Hepatocyte (in vitro differentiated cells): ENCODE results near the gene DLGAP5. TPM values are rescaled to one million over a fixed set of nuclear protein-coding genes. Genes with fewer than 3 reads are reported as not detected.

Experiments
- DNase-seq: peaks from one replicate; pipeline ENCODE4 v3.0.0-alpha.2; 2016; ENCODE audit warnings: low spot score
- H2AFZ ChIP-seq: fragments of 200-600 bp; sonication (generic); 2 replicates; pipeline ENCODE4 v1.6.0; 2016; ENCODE audit warnings: antibody characterized with exemption, mild to moderate bottlenecking
- H3K27ac ChIP-seq: fragments of 200-600 bp; sonication (generic); 2 replicates; pipeline ENCODE4 v1.5.1; 2016; ENCODE audit warnings: mild to moderate bottlenecking
- H3K27me3 ChIP-seq: fragments of 200-600 bp; sonication (generic); 2 replicates; pipeline ENCODE4 v1.6.1; 2016
- H3K36me3 ChIP-seq: fragments of 200-600 bp; sonication (generic); replicated peaks from 2 replicates; pipeline ENCODE4 v1.5.1; 2016; ENCODE audit warnings: low read depth; ENCODE audit not compliant: insufficient read depth
- H3K4me1 ChIP-seq: fragments of 200-600 bp; sonication (generic); 2 replicates; pipeline ENCODE4 v1.5.1; 2016; ENCODE audit warnings: mild to moderate bottlenecking, moderate library complexity; ENCODE audit not compliant: insufficient read depth
- H3K4me2 ChIP-seq: fragments of 200-600 bp; sonication (generic); 2 replicates; pipeline ENCODE4 v1.6.0; 2016
- H3K4me3 ChIP-seq: fragments of 200-600 bp; sonication (generic); 2 replicates; pipeline ENCODE4 v1.5.1; 2016; ENCODE audit warnings: mild to moderate bottlenecking
- H3K79me2 ChIP-seq: fragments of 200-600 bp; sonication (generic); 2 replicates; pipeline ENCODE4 v1.6.0; 2017; ENCODE audit warnings: mild to moderate bottlenecking
- H3K9me2 ChIP-seq: fragments of 200-600 bp; sonication (generic); replicated peaks from 2 replicates; pipeline ENCODE4 v1.6.0; 2017; ENCODE audit warnings: mild to moderate bottlenecking; ENCODE audit not compliant: insufficient read depth
- H3K9me3 ChIP-seq: fragments of 200-600 bp; sonication (generic); 2 replicates; pipeline ENCODE4 v1.5.1; 2016; ENCODE audit warnings: low read depth, mild to moderate bottlenecking
- H4K20me1 ChIP-seq: fragments of 200-600 bp; sonication (generic); 2 replicates; pipeline ENCODE4 v1.6.0; 2016; ENCODE audit warnings: mild to moderate bottlenecking; ENCODE audit not compliant: insufficient read depth, poor library complexity, severe bottlenecking
- CTCF ChIP-seq: fragments of 200-600 bp; sonication (generic); IDR thresholded peaks from 2 replicates; pipeline ENCODE4 v1.5.1; 2016; ENCODE audit warnings: antibody characterized with exemption, mild to moderate bottlenecking; ENCODE audit not compliant: poor library complexity
- EZH2 ChIP-seq: fragments of 200-600 bp; sonication (generic); IDR thresholded peaks from 2 replicates; pipeline ENCODE4 v1.6.1; 2016; ENCODE audit warnings: antibody characterized with exemption, mild to moderate bottlenecking, borderline replicate concordance
- EZH2phosphoT487 ChIP-seq: fragments of 200-600 bp; sonication (generic); IDR thresholded peaks from one replicate; pipeline ENCODE4 v1.6.1; 2018; ENCODE audit warnings: antibody characterized with exemption, mild to moderate bottlenecking, low read depth, moderate library complexity; ENCODE audit not compliant: unreplicated experiment, severe bottlenecking
- WGBS: methylation state at CpG from one replicate; pipeline ENCODE4 v1.1.6; 2016; ENCODE audit warnings: low lambda C conversion rate; ENCODE audit errors: missing lambda C conversion rate; 5-methylcytosine and 5-hydroxymethylcytosine counted together
- polyA plus RNA-seq: library from polyadenylated mRNA; unstranded; fragments of >200 nt; fragmentation: Nextera tagmentation; extraction: Ambion mirVana; gene quantifications from 2 replicates; pipeline ENCODE4 v1.2.1, GENCODE V29; 2016
- total RNA-seq: library from RNA; depleted of rRNA; stranded (reverse); fragments of >200 nt; gene quantifications from 2 replicates; pipeline ENCODE4 v1.2.3, GENCODE V29; 2014

The DLGAP5 gene
- total and polyA plus RNA-seq, 2 experiments from 2014 or later, result 7.7 to 10.8 TPM

- WGBS, result 100% methylated on average over 1 of the region's 1 CpG
- H3K27ac ChIP-seq, result no peak overlapping the region
Measured at GRCh38 chr14:55109836-55110235, 81.5 kb downstream of the DLGAP5 start.

GRCh38 chr14:55107766-55108554, 83.4 kb downstream of the DLGAP5 start:
- Histone ChIP-seq H2AFZ (no peak overlapping the region), H3K27me3 (no peaks in the 10 kb centered on the region), H3K9me2 (no peaks in the 10 kb centered on the region), H3K4me2 (no peak overlapping the region), H3K79me2 (no peaks in the 10 kb centered on the region), H3K36me3 (no peaks in the 10 kb centered on the region), H3K9me3 (no peaks in the 10 kb centered on the region), H4K20me1 (no peaks in the 10 kb centered on the region), H3K4me1 (peaks cover 27% of the 10 kb centered on the region), H3K27ac (peak overlapping the region; percentile 93), H3K4me3 (no peak overlapping the region)
- peak; percentile 84 for DNase-seq
- 59% methylated on average over 19 of the region's 19 CpGs for WGBS
- no peak for TF ChIP-seq EZH2phosphoT487
- no peak for TF ChIP-seq EZH2
- no peak for TF ChIP-seq CTCF

More at GRCh38 chr14:55109836-55110235, 81.5 kb downstream of the DLGAP5 start:
- no peak overlapping the region for H3K4me3 ChIP-seq
- no peak overlapping the region for H3K4me2 ChIP-seq
- no peaks in the 10 kb centered on the region for H3K27me3 ChIP-seq
- DNase-seq, result no peak
- TF ChIP-seq EZH2phosphoT487 (no peak), EZH2 (no peak), CTCF (no peak)
- H3K9me3 ChIP-seq, result no peaks in the 10 kb centered on the region
- no peaks in the 10 kb centered on the region for H3K9me2 ChIP-seq
- H3K79me2 ChIP-seq, result no peaks in the 10 kb centered on the region
- H2AFZ ChIP-seq, result no peak overlapping the region
- no peaks in the 10 kb centered on the region for H3K36me3 ChIP-seq
- H3K4me1 ChIP-seq, result peaks cover 10% of the 10 kb centered on the region
- no peaks in the 10 kb centered on the region for H4K20me1 ChIP-seq

GRCh38 chr14:55105991-55106390, 85.4 kb downstream of the DLGAP5 start:
- TF ChIP-seq CTCF, result no peak
- TF ChIP-seq EZH2, result no peak
- no peak for TF ChIP-seq EZH2phosphoT487
- DNase-seq, result no peak
- no peaks in the 10 kb centered on the region for H3K36me3 ChIP-seq
- H3K4me1 ChIP-seq, result peaks cover 40% of the 10 kb centered on the region
- H4K20me1 ChIP-seq, result no peaks in the 10 kb centered on the region
- H2AFZ ChIP-seq, result no peak overlapping the region
- no peak overlapping the region for H3K4me2 ChIP-seq
- WGBS, result 96% methylated on average over 7 of the region's 7 CpGs
- H3K27me3 ChIP-seq, result no peaks in the 10 kb centered on the region
- H3K9me3 ChIP-seq, result no peaks in the 10 kb centered on the region
- H3K4me3 ChIP-seq, result no peak overlapping the region
- no peaks in the 10 kb centered on the region for H3K9me2 ChIP-seq
- no peaks in the 10 kb centered on the region for H3K79me2 ChIP-seq
- H3K27ac ChIP-seq, result no peak overlapping the region
